ENCODE data around the gene TEX19. TPM values are rescaled to one million over a fixed set of nuclear protein-coding genes. Genes with fewer than 3 reads are reported as not detected.

TEX19 gene
- total and polyA plus RNA-seq, 2 experiments from 2014 or later, result 0.51 TPM; not detected in 1

DNA sequence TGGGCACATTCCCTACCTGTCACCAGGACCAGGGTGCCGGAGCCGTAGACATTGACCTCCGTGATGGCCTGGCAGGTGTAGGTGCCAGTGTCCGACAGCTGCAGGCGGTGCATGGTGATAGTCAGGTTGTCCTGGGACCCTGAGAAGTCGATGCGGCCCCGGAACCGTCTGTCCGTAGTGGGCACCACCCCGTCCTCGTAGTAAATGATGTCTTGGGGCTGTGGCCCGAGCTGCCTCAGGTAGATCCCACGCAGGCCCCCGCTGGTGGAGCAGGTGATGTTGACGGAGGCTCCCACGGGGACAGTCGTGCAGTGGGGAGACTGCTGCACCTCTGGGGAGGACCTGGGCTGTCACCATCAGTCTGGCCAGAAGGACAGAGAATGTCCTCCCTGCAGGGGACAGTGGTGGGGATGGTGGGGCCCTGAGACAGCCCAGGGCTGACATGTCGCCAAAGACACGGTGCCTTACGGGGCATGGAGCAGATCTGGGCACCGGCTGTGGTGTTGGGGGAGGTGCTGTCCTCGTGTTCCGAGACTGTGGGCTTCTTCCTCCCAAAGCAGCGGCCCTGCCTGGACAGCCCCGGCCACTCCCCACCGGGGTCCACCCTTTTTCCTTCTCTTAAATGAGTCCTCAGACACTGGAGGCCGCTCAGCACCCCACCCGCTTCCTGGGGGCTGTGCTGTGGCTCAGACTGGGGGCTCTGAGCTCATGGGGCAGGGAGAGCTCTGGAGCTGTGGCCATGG lies 42.2 kb upstream of the TEX19 start:
- H3K4me1 ChIP-seq (ENCODE audit: low read depth), result peaks cover 11% of the 10 kb centered on the region
- no peak overlapping the region for H3K4me3 ChIP-seq
- no peaks in the 10 kb centered on the region for H3K9me3 ChIP-seq (ENCODE audit: low read depth)
- no peak overlapping the region for H3K27ac ChIP-seq
- TF ChIP-seq, protein P1, sequence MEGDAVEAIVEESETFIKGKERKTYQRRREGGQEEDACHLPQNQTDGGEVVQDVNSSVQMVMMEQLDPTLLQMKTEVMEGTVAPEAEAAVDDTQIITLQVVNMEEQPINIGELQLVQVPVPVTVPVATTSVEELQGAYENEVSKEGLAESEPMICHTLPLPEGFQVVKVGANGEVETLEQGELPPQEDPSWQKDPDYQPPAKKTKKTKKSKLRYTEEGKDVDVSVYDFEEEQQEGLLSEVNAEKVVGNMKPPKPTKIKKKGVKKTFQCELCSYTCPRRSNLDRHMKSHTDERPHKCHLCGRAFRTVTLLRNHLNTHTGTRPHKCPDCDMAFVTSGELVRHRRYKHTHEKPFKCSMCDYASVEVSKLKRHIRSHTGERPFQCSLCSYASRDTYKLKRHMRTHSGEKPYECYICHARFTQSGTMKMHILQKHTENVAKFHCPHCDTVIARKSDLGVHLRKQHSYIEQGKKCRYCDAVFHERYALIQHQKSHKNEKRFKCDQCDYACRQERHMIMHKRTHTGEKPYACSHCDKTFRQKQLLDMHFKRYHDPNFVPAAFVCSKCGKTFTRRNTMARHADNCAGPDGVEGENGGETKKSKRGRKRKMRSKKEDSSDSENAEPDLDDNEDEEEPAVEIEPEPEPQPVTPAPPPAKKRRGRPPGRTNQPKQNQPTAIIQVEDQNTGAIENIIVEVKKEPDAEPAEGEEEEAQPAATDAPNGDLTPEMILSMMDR (IDR thresholded peaks at IDR 0.05; ENCODE audit: low read depth, low read length), result no peak
- H3K27me3 ChIP-seq, result no peaks in the 10 kb centered on the region
- no peaks in the 10 kb centered on the region for H3K36me3 ChIP-seq
- DNase-seq (ENCODE audit: low read depth in 1 of 2, low spot score in 1 of 2), result no peak

DNA sequence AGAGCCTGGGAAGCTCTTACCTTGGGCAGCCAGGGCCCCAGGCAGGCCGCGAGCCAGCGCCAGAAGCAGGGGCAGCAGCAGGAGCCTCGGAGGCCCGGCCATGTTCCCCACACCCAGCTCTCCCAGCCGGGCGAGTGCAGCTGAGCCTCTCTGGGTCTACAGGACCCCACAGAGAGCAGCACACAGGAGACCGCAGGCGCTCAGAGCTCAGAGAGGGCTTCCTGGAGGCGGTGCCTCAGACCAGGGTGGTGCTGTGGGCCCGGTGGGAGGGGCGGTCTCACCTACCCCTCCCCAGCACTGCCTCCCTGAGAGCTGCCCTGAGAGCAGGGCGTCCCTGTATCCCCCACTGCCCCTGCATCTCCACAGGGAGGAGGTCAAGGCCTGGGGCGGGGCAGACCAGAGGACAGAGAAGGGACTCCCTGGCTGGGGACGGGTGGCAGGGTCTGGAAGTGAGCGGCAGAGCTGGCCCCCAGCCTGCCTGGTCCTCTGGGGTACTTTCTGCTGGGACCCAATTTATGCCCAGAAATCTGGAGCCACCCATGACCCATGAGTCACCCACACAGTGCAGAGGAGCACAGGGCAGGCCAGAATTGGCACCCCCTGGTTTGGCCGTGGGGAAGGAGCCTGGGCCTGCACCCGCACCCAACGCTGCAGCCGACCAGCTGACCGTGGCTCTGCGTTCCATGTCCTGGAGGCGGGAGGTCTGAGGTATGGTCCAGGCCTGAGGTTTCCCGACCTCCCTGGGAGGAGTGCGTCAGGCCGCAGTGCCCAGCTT lies 41.5 kb upstream of the TEX19 start, which contains the start of gene CD7:
Gene CD7, minus strand, starts transcription at position 215 of the 775 bp plus-strand sequence. Its CDS starts 113 bp downstream, at position 102.
- TF ChIP-seq, protein P1 (IDR thresholded peaks at IDR 0.05; ENCODE audit: low read depth, low read length), result no peak
- H3K36me3 ChIP-seq, result no peaks in the 10 kb centered on the region
- no peak for DNase-seq (ENCODE audit: low read depth in 1 of 2, low spot score in 1 of 2)
- H3K27ac ChIP-seq, result no peak within 1 kb of the TSS
- no peaks in the 10 kb centered on the region for H3K9me3 ChIP-seq (ENCODE audit: low read depth)
- peaks cover 6% of the 10 kb centered on the region for H3K27me3 ChIP-seq
- H3K4me1 ChIP-seq (ENCODE audit: low read depth), result peaks cover 11% of the 10 kb centered on the region
- no peak within 1 kb of the TSS for H3K4me3 ChIP-seq

DNA sequence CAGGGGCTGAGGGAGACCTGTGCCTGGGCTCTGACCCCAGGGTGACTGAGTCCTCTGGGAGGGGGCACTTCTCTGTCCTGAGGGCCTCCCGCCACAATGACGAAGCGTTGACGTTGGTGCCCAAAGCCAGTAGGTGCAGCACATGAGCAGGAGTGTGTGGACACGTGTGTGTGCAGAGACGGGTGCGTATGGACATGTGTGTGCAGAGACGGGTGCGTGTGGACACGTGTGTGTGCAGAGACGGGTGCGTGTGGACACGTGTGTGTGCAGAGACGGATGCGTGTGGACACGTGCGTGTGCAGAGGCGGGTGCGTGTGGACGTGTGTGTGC lies 40.9 kb upstream of the TEX19 start:
- peaks cover 10% of the 10 kb centered on the region for H3K27me3 ChIP-seq
- peaks cover 11% of the 10 kb centered on the region for H3K4me1 ChIP-seq (ENCODE audit: low read depth)
- H3K36me3 ChIP-seq, result no peaks in the 10 kb centered on the region
- H3K27ac ChIP-seq, result no peak overlapping the region
- TF ChIP-seq, protein P1 (IDR thresholded peaks at IDR 0.05; ENCODE audit: low read depth, low read length), result no peak
- DNase-seq (ENCODE audit: low read depth in 1 of 2, low spot score in 1 of 2), result no peak
- H3K9me3 ChIP-seq (ENCODE audit: low read depth), result no peaks in the 10 kb centered on the region
- no peak overlapping the region for H3K4me3 ChIP-seq

DNA sequence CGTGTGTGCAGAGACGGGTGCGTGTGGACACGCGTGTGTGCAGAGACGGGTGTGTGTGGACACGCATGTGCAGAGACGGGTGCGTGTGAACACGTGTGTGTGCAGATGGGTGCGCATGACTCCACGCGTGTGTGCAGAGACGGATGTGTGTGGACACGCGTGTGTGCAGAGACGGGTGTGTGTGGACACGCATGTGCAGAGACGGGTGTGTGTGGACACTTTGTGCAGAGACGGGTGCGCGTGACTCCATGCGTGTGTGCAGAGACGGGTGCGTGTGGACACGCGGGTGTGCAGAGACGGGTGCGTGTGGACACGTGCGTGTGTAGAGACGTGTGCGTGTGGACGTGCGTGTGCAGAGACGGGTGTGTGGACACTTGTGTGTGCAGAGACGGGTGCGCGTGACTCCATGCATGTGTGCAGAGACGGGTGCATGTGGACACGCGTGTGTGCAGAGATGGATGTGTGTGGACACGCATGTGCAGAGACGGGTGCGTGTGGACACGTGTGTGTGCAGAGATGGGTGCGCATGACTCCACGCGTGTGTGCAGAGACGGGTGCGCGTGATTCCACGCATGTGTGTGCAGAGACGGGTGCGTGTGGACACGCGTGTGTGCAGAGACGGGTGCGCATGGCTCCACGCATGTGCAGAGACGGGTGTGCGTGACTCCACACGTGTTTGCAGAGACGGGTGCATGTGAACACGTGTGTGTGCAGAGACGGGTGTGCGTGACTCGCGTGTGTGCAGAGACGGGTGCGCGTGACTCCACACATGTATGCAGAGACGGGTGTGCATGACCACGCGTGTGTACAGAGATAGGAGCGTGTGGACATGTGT lies 40.1 kb upstream of the TEX19 start:
- no peak overlapping the region for H3K27ac ChIP-seq
- H3K36me3 ChIP-seq, result no peaks in the 10 kb centered on the region
- H3K4me1 ChIP-seq (ENCODE audit: low read depth), result peaks cover 11% of the 10 kb centered on the region
- H3K4me3 ChIP-seq, result no peak overlapping the region
- TF ChIP-seq, protein P1 (IDR thresholded peaks at IDR 0.05; ENCODE audit: low read depth, low read length), result no peak
- peaks cover 10% of the 10 kb centered on the region for H3K27me3 ChIP-seq
- no peaks in the 10 kb centered on the region for H3K9me3 ChIP-seq (ENCODE audit: low read depth)
- no peak for DNase-seq (ENCODE audit: low read depth in 1 of 2, low spot score in 1 of 2)

DNA sequence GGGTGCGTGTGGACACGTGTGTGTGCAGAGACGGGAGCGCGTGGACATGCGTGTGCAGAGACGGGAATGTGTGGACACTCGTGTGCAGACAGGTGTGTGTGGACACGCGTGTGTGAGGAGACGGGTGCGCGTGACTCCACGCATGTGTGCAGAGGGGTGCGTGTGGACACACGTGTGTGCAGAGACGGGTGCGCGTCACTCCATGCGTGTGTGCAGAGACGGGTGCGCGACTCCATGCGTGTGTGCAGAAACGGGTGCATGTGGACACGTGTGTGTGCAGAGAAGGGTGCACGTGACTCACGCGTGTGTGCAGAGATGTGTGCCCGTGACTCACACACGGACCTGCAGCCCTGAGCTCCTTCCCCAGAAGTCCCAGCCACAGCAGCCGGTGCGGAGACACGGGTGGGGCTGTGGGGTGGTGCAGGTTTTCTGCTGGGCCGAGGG lies 39.4 kb upstream of the TEX19 start:
- DNase-seq (ENCODE audit: low read depth in 1 of 2, low spot score in 1 of 2), result no peak
- Histone ChIP-seq H3K27me3 (peaks cover 10% of the 10 kb centered on the region), H3K4me3 (no peak overlapping the region), H3K9me3 (ENCODE audit: low read depth) (no peaks in the 10 kb centered on the region), H3K36me3 (no peaks in the 10 kb centered on the region), H3K4me1 (ENCODE audit: low read depth) (peaks cover 11% of the 10 kb centered on the region), H3K27ac (no peak overlapping the region)
- TF ChIP-seq, protein P1 (IDR thresholded peaks at IDR 0.05; ENCODE audit: low read depth, low read length), result no peak

Data from cardiac muscle cell (in vitro differentiated cells and primary cell).